NCI-H1092 treated with DMSO at 0.1 percent for 48 hours (cell line): ENCODE data around the gene ZNF512.
"Not testable (repeated sequence)": the region's sequence is repeated elsewhere in the genome, so short reads cannot be mapped to it uniquely, and the experiment has no call there.

Experiments
- DNase-seq: peaks from one replicate; lab custom pipeline; 2025; lab: John Stamatoyannopoulos, UW

Gene ZNF512, protein sequence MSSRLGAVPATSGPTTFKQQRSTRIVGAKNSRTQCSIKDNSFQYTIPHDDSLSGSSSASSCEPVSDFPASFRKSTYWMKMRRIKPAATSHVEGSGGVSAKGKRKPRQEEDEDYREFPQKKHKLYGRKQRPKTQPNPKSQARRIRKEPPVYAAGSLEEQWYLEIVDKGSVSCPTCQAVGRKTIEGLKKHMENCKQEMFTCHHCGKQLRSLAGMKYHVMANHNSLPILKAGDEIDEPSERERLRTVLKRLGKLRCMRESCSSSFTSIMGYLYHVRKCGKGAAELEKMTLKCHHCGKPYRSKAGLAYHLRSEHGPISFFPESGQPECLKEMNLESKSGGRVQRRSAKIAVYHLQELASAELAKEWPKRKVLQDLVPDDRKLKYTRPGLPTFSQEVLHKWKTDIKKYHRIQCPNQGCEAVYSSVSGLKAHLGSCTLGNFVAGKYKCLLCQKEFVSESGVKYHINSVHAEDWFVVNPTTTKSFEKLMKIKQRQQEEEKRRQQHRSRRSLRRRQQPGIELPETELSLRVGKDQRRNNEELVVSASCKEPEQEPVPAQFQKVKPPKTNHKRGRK

DNA sequence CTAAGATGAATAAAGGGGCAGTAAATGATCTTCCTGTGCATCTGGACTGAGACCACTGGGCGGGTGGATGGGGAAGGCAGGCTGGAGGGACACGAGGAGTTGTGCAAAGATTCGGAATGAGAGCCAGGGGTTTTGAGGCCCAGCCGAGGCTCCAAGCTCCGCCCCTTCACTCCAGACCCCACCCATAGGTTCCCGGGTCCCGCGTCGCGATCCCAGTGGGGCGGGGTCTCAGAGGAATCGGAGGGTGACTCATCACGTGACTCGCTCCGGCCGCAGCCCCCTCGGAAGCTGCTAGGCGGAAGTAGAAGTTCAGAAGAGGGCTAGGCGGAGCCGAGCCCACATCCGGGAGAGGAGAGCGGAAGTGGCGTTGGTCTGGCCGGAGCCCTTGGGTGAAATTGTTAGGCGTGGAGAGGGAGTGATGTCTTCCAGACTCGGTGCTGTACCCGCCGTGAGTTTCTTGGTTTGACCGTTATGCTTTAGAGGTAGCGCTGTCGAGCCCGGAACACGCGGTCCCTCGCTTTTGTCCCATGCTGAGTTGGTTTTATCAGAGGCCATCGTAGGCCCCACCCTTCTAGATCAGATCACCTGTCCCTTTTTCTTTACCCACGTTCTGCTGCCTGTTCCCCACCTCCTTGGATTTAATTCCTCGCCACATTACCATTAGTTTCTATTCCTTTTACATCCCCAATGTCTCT is at the start of gene ZNF512:
TSS of gene ZNF512 (plus strand) at position 348 of the 695 bp plus-strand sequence. CDS start at position 419, 71 bp downstream.
- DNase-seq: peak; percentile 90

DNA sequence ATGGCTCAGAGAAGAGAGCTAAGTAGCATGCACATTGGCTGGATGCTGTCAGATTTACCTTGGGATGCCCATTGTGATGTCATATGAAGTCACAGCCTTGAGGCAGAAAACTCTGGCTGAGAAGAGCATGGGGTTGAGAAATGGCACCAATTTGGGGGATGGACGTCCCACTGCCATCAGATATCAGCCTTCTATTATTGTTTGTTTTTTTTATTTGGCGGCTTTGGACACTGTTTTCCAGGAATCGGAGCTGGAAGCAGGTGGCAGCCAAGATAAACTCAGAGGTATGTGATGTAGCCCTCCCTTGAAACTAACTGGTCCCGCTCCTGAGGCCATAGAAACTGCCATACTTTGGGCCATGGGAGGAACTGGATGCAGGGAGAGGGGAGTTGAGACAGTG is 45.6 kb upstream of the ZNF512 start:
- DNase-seq: no peak

DNA sequence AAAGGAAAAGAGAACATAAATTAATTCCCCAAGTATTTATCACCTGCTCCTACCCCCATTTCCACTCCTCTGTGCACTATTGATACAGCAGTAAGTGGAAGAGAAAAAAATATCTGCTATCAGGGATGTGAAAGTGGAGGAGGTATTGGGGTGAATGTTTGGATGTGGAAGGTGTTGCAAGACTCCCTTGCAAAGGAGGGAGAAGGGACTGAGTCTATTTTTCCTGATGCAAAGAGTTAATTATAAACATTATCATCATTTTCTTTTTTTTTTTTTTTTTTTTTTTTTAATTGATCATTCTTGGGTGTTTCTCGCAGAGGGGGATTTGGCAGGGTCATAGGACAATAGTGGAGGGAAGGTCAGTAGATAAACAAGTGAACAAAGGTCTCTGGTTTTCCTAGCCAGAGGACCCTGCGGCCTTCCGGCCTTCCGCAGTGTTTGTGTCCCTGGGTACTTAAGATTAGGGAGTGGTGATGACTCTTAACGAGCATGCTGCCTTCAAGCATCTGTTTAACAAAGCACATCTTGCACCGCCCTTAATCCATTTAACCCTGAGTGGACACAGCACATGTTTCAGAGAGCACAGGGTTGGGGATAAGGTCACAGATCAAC is 43.9 kb upstream of the ZNF512 start:
- not testable (repeated sequence) for DNase-seq

DNA sequence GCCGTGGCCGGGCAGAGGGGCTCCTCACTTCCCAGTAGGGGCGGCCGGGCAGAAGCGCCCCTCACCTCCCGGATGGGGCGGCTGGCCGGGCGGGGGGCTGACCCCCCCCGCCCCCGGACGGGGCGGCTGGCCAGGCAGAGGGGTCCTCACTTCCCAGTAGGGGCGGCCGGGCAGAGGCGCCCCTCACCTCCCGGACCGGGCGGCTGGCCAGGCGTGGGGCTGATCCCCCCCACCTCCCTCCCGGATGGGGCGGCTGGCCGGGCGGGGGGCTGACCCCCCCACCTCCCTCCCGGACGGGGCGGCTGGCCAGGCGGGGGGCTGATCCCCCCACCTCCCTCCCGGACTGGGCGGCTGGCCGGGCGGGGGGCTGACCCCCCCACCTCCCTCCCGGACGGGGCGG is 43.2 kb upstream of the ZNF512 start:
- DNase-seq: not testable (repeated sequence)

DNA sequence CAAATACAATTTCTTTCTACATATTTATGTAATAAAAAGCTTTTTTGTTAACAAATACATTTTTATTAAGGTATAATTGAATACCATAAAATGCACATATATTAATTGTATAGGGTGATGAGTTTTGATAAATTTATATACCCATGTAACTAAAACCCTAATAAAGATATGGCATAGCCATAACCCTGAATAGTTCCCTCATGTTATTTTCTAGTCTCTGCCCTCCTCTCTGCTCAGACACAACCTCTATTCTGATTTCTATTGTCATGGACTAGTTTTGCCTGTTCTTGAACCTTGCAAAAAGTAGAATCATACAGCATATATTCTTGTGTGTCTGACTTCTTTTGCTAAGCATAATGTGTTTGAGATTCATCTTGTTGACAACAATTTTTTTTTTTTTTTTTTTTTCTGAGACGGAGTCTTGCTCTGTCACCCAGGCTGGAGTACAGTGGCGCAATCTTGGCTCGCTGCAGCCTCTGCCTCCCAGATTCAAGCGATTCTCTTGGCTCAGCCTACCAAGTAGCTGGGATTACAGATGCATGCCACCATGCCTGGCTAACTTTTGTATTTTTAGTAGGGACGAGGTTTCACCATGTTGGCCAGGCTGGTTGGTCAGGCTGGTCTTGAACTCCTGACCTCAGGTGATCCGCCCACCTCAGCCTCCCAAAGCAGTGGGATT is 38.6 kb upstream of the ZNF512 start:
- DNase-seq: no peak

DNA sequence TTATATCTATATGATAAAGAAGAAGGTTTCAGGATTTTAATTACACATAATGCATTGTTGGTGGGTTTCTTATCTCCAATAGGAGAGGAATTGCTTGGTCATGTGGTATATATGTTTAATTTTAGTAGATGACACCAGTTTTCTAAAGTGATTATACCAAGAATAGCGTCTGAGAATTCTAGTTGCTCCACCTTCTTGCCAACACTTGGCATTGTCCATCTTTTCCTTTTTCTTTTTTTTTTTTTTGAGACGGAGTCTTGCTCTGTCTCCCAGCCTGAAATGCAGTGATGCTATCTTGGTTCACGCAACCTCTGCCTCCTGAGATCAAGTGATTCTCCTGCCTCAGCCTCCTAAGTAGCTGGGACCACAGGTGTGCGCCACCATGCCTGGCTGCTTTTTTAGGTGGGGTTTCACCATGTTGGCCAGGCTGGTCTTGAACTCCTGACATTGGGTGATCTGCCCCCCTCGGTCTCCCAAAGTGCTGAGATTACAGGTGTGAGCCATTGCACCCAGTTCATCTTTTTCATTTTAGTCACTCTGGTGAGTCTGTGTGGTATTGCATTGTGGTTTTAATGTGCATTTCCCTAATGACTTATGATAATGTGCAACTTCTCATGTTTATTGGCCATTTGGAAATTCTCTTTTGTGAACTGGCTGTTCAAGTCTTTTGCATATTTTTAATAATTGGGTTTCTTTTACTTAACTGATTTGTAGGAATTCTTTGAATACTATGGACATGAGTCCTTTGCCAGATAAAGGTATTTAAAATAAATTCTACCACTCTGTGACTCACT is 37.3 kb upstream of the ZNF512 start:
- DNase-seq: no peak

DNA sequence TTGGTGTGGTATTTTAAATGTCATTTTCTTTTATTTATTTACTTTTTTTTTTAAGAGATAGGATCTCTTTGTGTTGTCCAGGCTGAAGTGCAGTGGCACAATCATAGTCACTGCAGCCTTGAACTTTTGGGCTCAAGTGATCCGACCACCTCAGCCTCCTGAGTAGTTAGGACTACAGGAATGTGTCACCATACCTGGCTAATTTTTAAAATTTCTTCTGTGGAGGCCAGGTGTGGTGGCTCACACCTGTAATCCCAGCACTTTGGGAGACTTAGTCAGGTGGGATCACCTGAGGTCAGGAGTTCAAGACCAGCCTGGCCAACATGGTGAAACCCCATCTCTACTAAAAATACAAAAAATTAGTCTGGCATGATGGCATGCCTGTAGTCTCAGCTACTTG is 33.5 kb upstream of the ZNF512 start:
- DNase-seq: no peak

DNA sequence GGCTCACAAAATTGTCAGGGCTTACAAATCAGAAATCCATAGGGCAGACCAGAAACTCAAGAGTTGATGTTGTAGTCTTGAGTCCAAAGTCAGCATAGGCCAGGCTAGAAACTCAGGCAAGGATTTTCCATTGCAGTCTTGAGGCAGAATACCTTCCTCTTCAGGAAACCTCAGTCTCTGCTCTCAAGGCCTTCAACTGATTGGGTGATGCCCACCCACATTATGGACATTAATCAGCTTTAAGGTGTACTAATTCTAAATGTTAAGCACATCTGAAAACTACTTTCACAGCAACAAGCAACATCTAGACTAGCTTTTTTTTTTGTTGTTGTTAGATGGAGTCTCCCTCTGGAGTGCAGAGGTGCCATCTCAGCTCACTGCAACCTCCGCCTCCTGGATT is 31.3 kb upstream of the ZNF512 start:
- no peak for DNase-seq

DNA sequence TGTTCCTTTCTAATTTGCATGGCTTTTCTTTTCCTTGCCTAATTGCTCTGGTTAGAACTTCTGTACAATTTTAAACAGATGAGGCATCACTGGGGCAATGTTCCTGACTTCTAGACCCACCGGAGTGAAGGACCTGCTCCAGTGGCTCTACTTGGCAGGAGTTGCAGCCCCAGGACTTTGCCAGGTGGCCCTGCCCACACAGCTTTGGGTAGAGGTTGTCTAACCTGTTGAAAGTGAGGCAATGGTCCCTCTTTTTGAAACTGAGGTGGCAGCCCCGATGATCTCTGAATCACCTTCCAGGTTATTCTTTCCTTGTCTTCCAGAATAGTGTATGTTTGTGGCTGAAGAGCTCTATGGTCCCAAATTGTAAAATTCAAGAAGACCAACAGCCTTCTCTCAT is 29.9 kb upstream of the ZNF512 start:
- no peak for DNase-seq

DNA sequence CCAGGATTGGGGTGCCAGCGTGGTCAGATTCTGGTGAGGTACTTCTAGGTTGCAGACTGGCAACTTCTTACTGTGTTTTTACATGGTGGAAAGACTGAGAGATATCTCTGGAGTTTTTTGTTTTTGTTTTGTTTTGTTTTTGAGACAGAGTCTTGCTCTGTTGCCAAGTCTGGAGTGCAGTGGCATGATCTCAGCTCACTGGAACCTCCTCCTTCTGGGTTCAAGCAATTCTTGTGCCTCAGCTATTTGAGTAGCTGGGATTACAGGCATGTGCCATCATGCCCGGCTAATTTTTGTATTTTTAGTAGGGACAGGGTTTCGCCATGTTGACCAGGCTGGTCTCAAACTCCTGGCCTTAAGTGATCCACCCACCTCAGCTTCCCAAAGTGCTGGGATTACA is 28.4 kb upstream of the ZNF512 start:
- DNase-seq: not testable (repeated sequence)

DNA sequence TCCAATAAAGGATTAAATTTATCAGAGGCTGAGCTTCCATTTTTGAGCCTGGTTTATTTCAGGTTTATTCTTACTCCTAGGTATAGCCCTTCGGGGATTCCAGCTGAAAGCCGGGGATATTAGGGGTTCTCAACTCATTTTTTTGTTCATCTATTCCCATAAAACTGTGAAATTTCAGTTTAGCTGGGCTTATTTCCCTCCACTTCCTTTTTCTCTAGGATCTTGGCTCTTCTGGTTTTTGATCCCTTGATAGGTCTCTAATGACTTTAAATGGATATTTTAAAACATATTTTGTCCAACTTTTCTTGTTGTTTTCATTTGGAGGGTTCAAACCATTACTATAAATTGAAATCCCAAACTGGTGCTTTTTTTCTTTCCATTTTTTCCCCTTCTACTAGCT is 23.6 kb upstream of the ZNF512 start:
- DNase-seq: no peak

DNA sequence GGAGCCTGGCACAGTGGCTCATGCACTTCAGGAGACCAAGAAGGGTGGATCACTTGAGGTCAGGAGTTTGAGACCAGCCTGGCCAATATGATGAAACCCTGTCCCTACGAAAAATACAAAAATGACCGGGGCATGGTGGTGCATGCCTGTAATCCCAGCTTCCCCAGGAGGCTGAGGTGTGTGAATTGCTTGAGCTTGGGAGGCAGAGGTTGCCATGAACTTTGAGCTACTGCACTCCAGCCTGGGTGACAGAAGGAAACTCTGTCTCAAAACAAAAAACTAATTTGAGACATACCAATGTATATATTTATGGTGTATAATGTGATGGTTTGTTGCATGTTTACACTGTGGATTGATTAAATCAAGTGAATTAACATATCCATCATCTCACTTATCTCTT is 21.8 kb upstream of the ZNF512 start:
- no peak for DNase-seq

DNA sequence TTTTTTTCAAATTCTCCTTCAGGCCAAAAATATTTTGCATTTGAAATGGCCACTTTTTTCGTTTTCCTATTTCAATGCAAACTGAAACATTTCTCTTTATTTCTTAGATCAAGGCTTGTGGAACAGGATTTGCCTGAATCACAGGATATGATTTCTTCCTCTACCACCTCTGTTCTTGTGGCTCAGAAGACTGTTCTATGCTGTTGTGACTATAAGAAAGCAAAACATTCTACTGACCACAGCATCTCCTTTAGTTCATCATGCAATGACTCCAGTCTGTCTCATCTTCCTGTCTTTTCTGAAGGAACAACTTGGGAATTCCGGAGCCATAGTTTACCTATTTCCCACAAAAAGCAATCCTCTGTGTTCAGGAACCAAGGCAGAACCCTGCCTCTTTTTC is 16.2 kb upstream of the ZNF512 start:
- no peak for DNase-seq

DNA sequence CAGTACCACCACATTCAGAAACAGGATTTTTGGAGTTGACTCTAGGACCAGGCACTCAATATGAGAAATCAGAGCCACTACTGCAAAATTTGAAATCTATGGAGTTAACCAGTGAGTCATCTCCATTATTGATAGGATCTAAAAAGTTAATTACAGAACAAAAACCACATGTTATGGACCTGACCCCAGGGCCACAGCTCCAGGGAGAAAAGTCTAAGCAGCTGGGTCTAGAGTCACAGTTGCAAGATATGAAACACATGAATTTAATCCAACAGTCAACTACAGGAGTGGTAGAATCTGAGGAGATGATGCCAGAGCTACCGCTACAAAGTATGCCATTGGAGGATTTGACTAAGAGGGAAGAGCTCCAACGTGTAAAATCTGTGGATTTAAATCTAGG is 13.4 kb upstream of the ZNF512 start:
- no peak for DNase-seq

DNA sequence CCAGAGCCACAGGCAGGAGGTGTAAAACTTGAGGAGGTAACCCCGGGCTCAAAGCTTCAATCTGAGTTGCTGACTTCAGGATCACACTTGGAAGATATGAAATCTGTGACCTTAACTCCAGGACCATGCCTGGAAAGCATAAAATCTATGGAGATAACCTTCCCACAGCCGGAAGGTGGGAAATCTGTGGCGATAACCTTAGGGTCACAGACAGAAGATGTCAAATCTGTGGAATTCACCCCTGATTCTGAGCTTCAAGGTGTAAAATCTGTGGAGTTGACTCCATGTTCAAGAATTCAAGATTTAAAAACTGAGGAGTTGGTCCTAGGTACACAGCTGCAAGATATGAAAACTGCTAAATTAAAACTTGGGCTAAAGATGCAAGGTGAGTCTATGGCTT is 11.6 kb upstream of the ZNF512 start:
- DNase-seq: no peak

DNA sequence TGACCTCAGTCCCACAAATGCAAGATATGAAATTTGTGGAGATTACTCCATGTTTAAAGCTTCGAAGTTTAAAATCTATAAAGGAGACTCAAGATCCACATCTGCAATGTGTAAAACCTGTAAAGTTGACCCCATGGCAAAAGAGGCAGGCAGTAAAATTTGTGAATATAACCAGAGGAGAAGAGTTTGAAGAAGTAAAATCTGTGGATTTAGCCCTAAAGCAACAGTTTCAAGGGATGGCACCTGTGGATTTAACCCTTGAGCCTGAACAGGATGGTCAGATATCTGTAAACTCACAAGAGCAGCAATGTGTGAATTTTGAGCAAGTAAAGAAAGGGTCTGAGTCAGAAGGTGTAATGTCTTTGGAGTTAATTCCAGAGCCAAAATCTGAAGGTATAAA is 11.2 kb upstream of the ZNF512 start:
- no peak for DNase-seq

DNA sequence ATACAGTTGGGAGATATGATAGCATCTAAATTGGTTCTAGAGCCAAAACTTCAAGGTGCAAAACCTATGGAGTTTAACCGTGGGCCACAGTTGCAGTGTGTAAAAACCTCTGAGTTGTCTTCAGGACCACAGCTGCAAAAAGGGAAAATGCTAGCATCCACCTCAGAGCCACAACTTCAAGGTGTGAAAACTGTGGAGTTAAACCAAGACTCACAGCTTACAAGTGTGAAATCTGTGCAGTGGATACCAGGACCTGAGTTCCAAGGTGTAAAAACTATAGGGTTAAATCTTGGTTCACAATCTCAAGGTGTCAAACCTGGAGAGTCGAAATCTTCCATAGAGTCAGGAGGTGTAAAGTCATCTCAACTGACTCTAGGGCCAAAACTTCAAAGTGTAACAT is 10.4 kb upstream of the ZNF512 start:
- DNase-seq: no peak

DNA sequence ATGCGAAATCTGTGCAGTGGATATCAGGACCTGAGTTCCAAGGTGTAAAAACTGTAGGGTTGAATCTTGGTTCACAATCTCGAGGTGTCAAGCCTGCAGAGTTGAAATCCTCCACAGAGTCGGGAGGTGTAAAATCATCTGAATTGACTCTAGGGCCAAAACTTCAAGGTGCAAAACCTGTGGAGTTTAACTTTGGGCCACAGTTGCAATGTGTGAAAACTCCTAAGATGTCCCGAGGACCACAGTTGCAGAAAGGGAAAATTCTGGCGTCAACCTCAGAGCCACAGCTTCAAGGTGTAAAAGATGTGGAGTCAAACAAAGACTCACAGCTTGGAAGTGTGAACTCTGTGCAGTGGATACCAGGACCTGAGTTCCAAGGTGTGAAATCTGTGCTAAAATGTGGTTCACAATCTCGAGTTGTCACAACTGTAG is 9.8 kb upstream of the ZNF512 start:
- DNase-seq: no peak

DNA sequence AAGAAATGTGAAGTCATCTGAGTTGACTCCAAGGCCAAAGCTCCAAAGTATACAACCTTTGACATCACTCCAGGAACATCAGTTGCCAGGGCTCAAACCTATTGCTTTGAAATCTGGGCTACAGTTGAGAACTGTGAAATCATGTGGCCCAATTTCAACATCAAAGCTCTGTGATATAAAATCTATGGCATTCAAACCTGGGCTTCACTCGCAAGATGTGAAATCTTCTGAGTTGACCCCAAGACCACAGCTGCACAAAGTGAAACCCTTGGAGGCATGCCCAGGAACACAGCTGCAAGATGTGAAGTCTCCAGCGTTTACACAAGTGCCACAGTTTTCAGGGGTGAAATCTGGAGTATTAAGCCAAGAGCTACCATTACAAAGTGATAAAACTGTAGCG is 9.4 kb upstream of the ZNF512 start:
- DNase-seq: no peak

DNA sequence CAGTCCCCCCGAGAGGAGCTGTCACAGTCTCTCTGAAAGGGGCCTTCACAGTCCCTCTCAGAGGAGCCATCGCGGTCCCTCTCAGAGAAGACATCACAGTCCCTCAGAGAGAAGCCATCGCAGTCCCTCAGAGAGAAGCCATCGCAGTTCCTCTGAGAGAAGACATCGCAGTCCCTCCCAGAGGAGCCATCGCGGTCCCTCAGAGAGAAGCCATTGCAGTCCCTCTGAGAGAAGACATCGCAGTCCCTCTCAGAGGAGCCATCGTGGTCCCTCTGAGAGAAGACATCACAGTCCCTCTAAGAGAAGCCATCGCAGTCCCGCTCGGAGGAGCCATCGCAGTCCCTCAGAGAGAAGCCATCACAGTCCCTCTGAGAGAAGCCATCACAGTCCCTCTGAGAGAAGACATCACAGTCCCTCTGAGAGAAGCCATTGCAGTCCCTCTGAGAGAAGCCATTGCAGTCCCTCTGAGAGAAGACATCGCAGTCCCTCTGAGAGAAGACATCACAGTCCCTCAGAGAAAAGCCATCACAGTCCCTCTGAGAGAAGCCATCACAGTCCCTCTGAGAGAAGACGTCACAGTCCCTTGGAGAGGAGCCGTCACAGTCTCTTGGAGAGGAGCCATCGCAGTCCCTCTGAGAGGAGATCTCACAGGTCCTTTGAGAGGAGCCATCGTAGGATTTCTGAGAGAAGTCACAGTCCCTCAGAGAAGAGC is 1.3 kb upstream of the ZNF512 start:
- no peak for DNase-seq
